GM23248 (cell line): ENCODE measurements around the gene CUL1.

Source experiments
- EZH2 ChIP-seq: fragments of 200-600 bp; sonication (generic); IDR thresholded peaks from 2 replicates; pipeline ENCODE4 v1.6.1; 2018; ENCODE audit warnings: antibody characterized with exemption, mild to moderate bottlenecking; ENCODE audit not compliant: insufficient read depth, poor library complexity, severe bottlenecking
- EZH2phosphoT487 ChIP-seq: fragments of 200-600 bp; sonication (generic); IDR thresholded peaks from 2 replicates; pipeline ENCODE4 v1.6.1; 2018; ENCODE audit warnings: antibody characterized with exemption, moderate library complexity, mild to moderate bottlenecking, low read depth; ENCODE audit not compliant: insufficient read depth

GRCh38 chr7:148662646-148663045 is 36.1 kb upstream of the CUL1 start:
- no peak for TF ChIP-seq EZH2phosphoT487
- TF ChIP-seq EZH2 = no peak
